WTC11 (cell line): ENCODE results near the gene DHRSX. TPM values are rescaled to one million over a fixed set of nuclear protein-coding genes. Genes with fewer than 3 reads are reported as not detected.
A peak's percentile ranks its signal among the peaks of the same experiment; 100 is the strongest.

ENCODE experiments used
- ATAC-seq: fragments of 200-7000 bp; cut with Tn5 transposase; 2 replicates; pipeline ENCODE4 v1.10.0; 2021; ENCODE audit warnings: mild to moderate bottlenecking, moderate library complexity
- CTCF ChIA-PET: fragments of 300-600 bp; sonication (Branson Sonifier 250); formaldehyde crosslinking; loops from one replicate; lab custom pipeline; 2021; ENCODE audit warnings: antibody characterized with exemption; lab: Charles Lee
- POLR2A ChIA-PET: fragments of 350-600 bp; sonication (Branson Sonifier 250); formaldehyde crosslinking; loops from one replicate; lab custom pipeline; 2021; ENCODE audit warnings: antibody characterized with exemption; lab: Charles Lee
- DNase-seq: peaks from one replicate; pipeline ENCODE4 v3.0.0; 2021; ENCODE audit warnings: low spot score
- H3K27ac Mint-ChIP-seq: 2 replicates; pipeline ENCODE4 v1.8.0; 2021; ENCODE audit warnings: mixed read lengths
- H3K27me3 Mint-ChIP-seq: 2 replicates; pipeline ENCODE4 v1.8.0; 2021; ENCODE audit warnings: low read depth, mild to moderate bottlenecking, moderate library complexity, mixed read lengths
- H3K36me3 Mint-ChIP-seq: 2 replicates; pipeline ENCODE4 v1.8.0; 2021; ENCODE audit warnings: mixed read lengths
- H3K4me1 Mint-ChIP-seq: 2 replicates; pipeline ENCODE4 v1.8.0; 2022; ENCODE audit warnings: mixed read lengths
- H3K4me3 Mint-ChIP-seq: 2 replicates; pipeline ENCODE4 v1.8.0; 2021; ENCODE audit warnings: mild to moderate bottlenecking, moderate library complexity, mixed read lengths
- H3K9me3 Mint-ChIP-seq: 2 replicates; pipeline ENCODE4 v1.8.0; 2021; ENCODE audit warnings: mixed read lengths
- ATF2 ChIP-seq: sonication (generic); formaldehyde crosslinking; IDR thresholded peaks from 2 replicates; pipeline ENCODE4 v1.8.1; 2022; ENCODE audit warnings: low read depth, missing genetic modification reagents, borderline replicate concordance
- CDX4 ChIP-seq: fragments of 250-450 bp; sonication (Bioruptor Pico); IDR thresholded peaks from 2 replicates; pipeline ENCODE4 v1.9.0; 2021; ENCODE audit warnings: moderate library complexity, mild to moderate bottlenecking, inconsistent platforms, borderline replicate concordance
- CTCF ChIP-seq: fragments of 200-600 bp; IDR thresholded peaks from 2 replicates; pipeline ENCODE4 v1.8.0; 2022; ENCODE audit warnings: antibody characterized with exemption
- EMX1 ChIP-seq: fragments of 250-450 bp; sonication (Bioruptor Pico); IDR thresholded peaks from 2 replicates; pipeline ENCODE4 v1.8.0; 2021; ENCODE audit warnings: mild to moderate bottlenecking
- FOXK1 ChIP-seq: sonication (generic); formaldehyde crosslinking; IDR thresholded peaks from 2 replicates; pipeline ENCODE4 v1.8.0; 2022; ENCODE audit warnings: mild to moderate bottlenecking, moderate library complexity, missing genetic modification reagents
- FOXP4 ChIP-seq: sonication (generic); formaldehyde crosslinking; IDR thresholded peaks from 2 replicates; pipeline ENCODE4 v1.8.0; 2022; ENCODE audit warnings: mild to moderate bottlenecking, missing genetic modification reagents
- GABPB1 ChIP-seq: sonication (generic); formaldehyde crosslinking; IDR thresholded peaks from 2 replicates; pipeline ENCODE4 v1.8.1; 2023; ENCODE audit warnings: mild to moderate bottlenecking, missing genetic modification reagents
- GTF2I ChIP-seq: fragments of 250-450 bp; sonication (Bioruptor Pico); conservative IDR thresholded peaks from 2 replicates; pipeline ENCODE4 v1.4.0; 2021; ENCODE audit warnings: mild to moderate bottlenecking
- IRF2 ChIP-seq: sonication (generic); formaldehyde crosslinking; IDR thresholded peaks from 2 replicates; pipeline ENCODE4 v1.8.0; 2022; ENCODE audit warnings: low read depth, missing genetic modification reagents, borderline replicate concordance
- MLX ChIP-seq: sonication (generic); formaldehyde crosslinking; IDR thresholded peaks from 2 replicates; pipeline ENCODE4 v1.8.1; 2023; ENCODE audit warnings: mild to moderate bottlenecking, missing genetic modification reagents, moderate library complexity
- PRRX2 ChIP-seq: fragments of 250-450 bp; sonication (Bioruptor Pico); IDR thresholded peaks from 2 replicates; pipeline ENCODE4 v1.8.0; 2021; ENCODE audit warnings: mild to moderate bottlenecking
- RELA ChIP-seq: sonication (generic); formaldehyde crosslinking; IDR thresholded peaks from 2 replicates; pipeline ENCODE4 v1.8.1; 2022; ENCODE audit warnings: missing genetic modification reagents, mild to moderate bottlenecking, borderline replicate concordance
- SMAD3 ChIP-seq: sonication (generic); formaldehyde crosslinking; IDR thresholded peaks from 2 replicates; pipeline ENCODE4 v1.8.0; 2022; ENCODE audit warnings: missing genetic modification reagents, mild to moderate bottlenecking, borderline replicate concordance
- SMAD4 ChIP-seq: sonication (generic); formaldehyde crosslinking; IDR thresholded peaks from 2 replicates; pipeline ENCODE4 v1.8.0; 2022; ENCODE audit warnings: mild to moderate bottlenecking, missing genetic modification reagents
- TCF7 ChIP-seq: sonication (generic); formaldehyde crosslinking; IDR thresholded peaks from 2 replicates; pipeline ENCODE4 v1.8.0; 2022; ENCODE audit warnings: mild to moderate bottlenecking, low read depth, missing genetic modification reagents, moderate library complexity
- TP53 ChIP-seq: sonication (generic); formaldehyde crosslinking; IDR thresholded peaks from 2 replicates; pipeline ENCODE4 v1.8.1; 2023; ENCODE audit warnings: mild to moderate bottlenecking, missing genetic modification reagents
- ZNF121 ChIP-seq: sonication (generic); formaldehyde crosslinking; IDR thresholded peaks from 2 replicates; pipeline ENCODE4 v1.8.0; 2023; ENCODE audit warnings: missing genetic modification reagents
- ZNF219 ChIP-seq: sonication (generic); formaldehyde crosslinking; IDR thresholded peaks from 2 replicates; pipeline ENCODE4 v1.8.0; 2023; ENCODE audit warnings: missing genetic modification reagents, mild to moderate bottlenecking, borderline replicate concordance
- ZNF512 ChIP-seq: sonication (generic); formaldehyde crosslinking; IDR thresholded peaks from 2 replicates; pipeline ENCODE4 v1.8.1; 2022; ENCODE audit warnings: missing genetic modification reagents, borderline replicate concordance
- ZNF532 ChIP-seq: fragments of 250-450 bp; sonication (Bioruptor Pico); IDR thresholded peaks from 2 replicates; pipeline ENCODE4 v1.9.0; 2021; ENCODE audit warnings: mild to moderate bottlenecking, borderline replicate concordance
- ZNF671 ChIP-seq: fragments of 250-450 bp; sonication (Bioruptor Pico); IDR thresholded peaks from 2 replicates; pipeline ENCODE4 v1.8.0; 2021; ENCODE audit warnings: mild to moderate bottlenecking
- ZSCAN18 ChIP-seq: fragments of 250-450 bp; sonication (Bioruptor Pico); IDR thresholded peaks from 2 replicates; pipeline ENCODE4 v2.1.2; 2022; ENCODE audit warnings: mild to moderate bottlenecking, moderate library complexity
- total RNA-seq: library from RNA; stranded (reverse); gene quantifications from 3 replicates; pipeline ENCODE4 v1.2.3, GENCODE V29; 2021

The DHRSX gene
- total RNA-seq, 1 experiment from 2014 or later, result 28.2 TPM

GRCh38 chrX:2389324-2389723 lies 111.5 kb downstream of the DHRSX start:
- Mint-ChIP-seq H3K4me3 (no peak overlapping the region), H3K27me3 (no peaks in the 10 kb centered on the region), H3K9me3 (peaks cover 22% of the 10 kb centered on the region), H3K36me3 (peaks cover 45% of the 10 kb centered on the region), H3K27ac (no peak overlapping the region), H3K4me1 (peaks cover 4% of the 10 kb centered on the region)
- no peak for TF ChIP-seq IRF2
- TF ChIP-seq ZNF219 (CRISPR knock-in tag), result no peak
- no peak for TF ChIP-seq TCF7
- TF ChIP-seq GTF2I (CRISPR knock-in tag), result no peak
- no peak for TF ChIP-seq SMAD4 (CRISPR knock-in tag)
- no peak for TF ChIP-seq CDX4 (CRISPR knock-in tag)
- no peak for TF ChIP-seq ZNF121
- no peak for TF ChIP-seq FOXK1 (CRISPR knock-in tag)
- no peak for TF ChIP-seq ZNF532 (CRISPR knock-in tag)
- TF ChIP-seq EMX1 (CRISPR knock-in tag), result no peak
- TF ChIP-seq GABPB1 (CRISPR knock-in tag), result no peak
- TF ChIP-seq ZNF671 (CRISPR knock-in tag), result no peak
- no peak for TF ChIP-seq RELA (CRISPR knock-in tag)
- TF ChIP-seq SMAD3 (CRISPR knock-in tag), result no peak
- TF ChIP-seq ZSCAN18, result no peak
- no peak for TF ChIP-seq PRRX2
- TF ChIP-seq ATF2 (CRISPR knock-in tag), result no peak
- no peak for TF ChIP-seq CTCF
- no peak for ATAC-seq
- CTCF ChIA-PET, result no interaction called here
- DNase-seq, result no peak
- POLR2A ChIA-PET, result no interaction called here

GRCh38 chrX:2388669-2389068 lies 112.1 kb downstream of the DHRSX start:
- peaks cover 22% of the 10 kb centered on the region for H3K9me3 Mint-ChIP-seq
- no peak for TF ChIP-seq ZNF512 (CRISPR knock-in tag)
- no peak for TF ChIP-seq TP53 (CRISPR knock-in tag)
- no peak for TF ChIP-seq FOXP4 (CRISPR knock-in tag)
- TF ChIP-seq MLX, result no peak
- TF ChIP-seq, all 79 proteins: peak for 0
- Mint-ChIP-seq H3K27me3 (no peaks in the 10 kb centered on the region), H3K27ac (peak overlapping the region; percentile 23; the same call in 1 of the 2 replicates), H3K36me3 (peaks cover 45% of the 10 kb centered on the region), H3K4me3 (no peak overlapping the region), H3K4me1 (peaks cover 4% of the 10 kb centered on the region)
- CTCF ChIA-PET, result no interaction called here
- ATAC-seq, result no peak
- POLR2A ChIA-PET, result no interaction called here
- DNase-seq, result no peak
